ENCODE measurements around the gene HCN4. TPM values are rescaled to one million over a fixed set of nuclear protein-coding genes. Genes with fewer than 3 reads are reported as not detected.

The HCN4 gene
- total RNA-seq, 4 donors from 2014 or later: not detected

GRCh38 chr15:73370151-73370550 is 1.4 kb upstream of the HCN4 start:
- H3K4me1 ChIP-seq: no peaks in the 10 kb centered on the region
- in situ Hi-C loops (cut with MboI; ENCODE audit: low sequenced_read_pairs in 4 of 4): no loop called here
- H3K4me3 ChIP-seq: no peak overlapping the region
- no peak for ATAC-seq
- H3K27me3 ChIP-seq: peaks cover 45 to 48% (median 47%) of the 10 kb centered on the region in 3 donors
- DNase-seq: no peak
- TF ChIP-seq CTCF (IDR thresholded peaks at IDR 0.05 in 4 of 5, conservative IDR thresholded peaks at IDR 0.05 in 1 of 5) (no peak), POLR2A (IDR thresholded peaks at IDR 0.05) (no peak)
- H3K36me3 ChIP-seq: no peaks in the 10 kb centered on the region
- H3K9me3 ChIP-seq: no peaks in the 10 kb centered on the region
- intact Hi-C loops (cut with DNase I; ENCODE audit: low total_unique reads): no loop called here
- H3K27ac ChIP-seq: no peak overlapping the region

DNA sequence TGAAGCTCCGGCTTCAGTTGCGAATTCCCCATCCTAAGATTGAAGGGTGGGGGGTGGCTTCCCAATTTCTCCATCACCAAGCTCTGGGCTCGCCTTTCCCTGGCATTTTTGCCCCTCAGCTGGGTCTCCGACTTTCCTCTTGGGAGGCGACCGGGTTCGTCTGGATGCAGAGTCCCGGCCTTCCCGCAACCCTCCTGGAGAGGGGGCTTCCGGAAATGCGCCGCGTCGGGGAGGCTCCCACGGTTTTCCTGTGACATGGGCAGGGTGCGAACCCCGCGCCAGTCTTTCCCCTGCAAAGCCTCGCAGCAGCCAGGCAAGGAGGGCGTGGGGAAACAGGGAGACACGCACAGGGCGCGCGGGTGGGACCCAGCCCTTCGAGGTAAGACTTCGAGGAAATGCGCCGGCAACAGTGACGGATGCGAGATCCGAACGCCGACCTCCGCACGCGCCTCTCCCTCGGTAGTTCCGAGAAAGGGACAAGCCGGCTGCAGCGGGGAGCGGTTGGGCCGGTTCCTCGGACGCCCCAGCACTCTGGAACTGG is 466 bp upstream of the HCN4 start:
- no peak for ATAC-seq
- H3K27ac ChIP-seq: no peak overlapping the region
- H3K4me1 ChIP-seq: no peaks in the 10 kb centered on the region
- no peaks in the 10 kb centered on the region for H3K36me3 ChIP-seq
- no peak for DNase-seq
- peaks cover 43 to 47% (median 44%) of the 10 kb centered on the region in 3 donors for H3K27me3 ChIP-seq
- intact Hi-C loops (cut with DNase I; ENCODE audit: low total_unique reads): no loop called here
- in situ Hi-C loops (cut with MboI; ENCODE audit: low sequenced_read_pairs in 4 of 4): no loop called here
- no peak for TF ChIP-seq CTCF (IDR thresholded peaks at IDR 0.05 in 4 of 5, conservative IDR thresholded peaks at IDR 0.05 in 1 of 5)
- no peak for TF ChIP-seq POLR2A (IDR thresholded peaks at IDR 0.05)
- peak overlapping the region in 1 of 4 donors; percentile 28 for H3K4me3 ChIP-seq
- H3K9me3 ChIP-seq: no peaks in the 10 kb centered on the region

DNA sequence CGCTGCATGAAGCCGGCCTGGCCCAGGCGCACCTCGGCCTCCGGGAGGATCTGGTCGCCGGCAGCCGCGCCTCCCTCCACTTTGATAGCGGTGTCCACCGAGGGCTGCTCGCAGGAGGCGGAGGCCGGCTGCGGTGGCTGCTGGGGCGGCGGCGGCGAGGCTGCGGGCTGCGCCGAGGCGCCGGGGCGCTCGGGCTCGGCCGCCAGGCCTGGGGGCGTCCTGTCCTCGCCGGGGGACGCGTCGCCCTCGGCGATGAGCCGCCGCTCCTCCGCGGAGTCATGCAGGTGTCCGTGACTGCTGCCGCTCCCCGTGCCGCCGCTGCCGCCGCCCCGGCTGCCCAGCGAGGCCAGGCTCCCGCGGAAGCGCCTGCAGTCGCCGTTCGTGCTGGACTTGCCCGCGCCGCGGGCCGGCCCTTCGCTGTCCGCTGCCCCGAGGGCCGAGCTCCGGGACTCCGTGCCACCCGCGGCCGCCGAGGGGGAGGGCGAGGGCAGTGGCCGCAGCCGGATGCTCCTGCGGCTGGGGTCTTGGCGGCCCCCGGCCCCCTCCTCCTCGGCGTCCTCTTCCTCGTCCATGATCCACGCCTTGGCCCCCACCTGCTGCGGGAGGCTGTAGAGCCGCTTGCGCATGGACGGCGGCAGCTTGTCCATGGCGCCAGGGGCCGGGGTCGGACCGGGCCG is 996 bp downstream of the HCN4 start:
- DNase-seq (no peak), ATAC-seq (no peak)
- no peak overlapping the region for H3K27ac ChIP-seq
- H3K4me3 ChIP-seq: peak overlapping the region in 3 of 4 donors; percentile 17 to 34 (median 28)
- H3K36me3 ChIP-seq: no peaks in the 10 kb centered on the region
- H3K9me3 ChIP-seq: no peaks in the 10 kb centered on the region
- TF ChIP-seq CTCF (IDR thresholded peaks at IDR 0.05 in 4 of 5, conservative IDR thresholded peaks at IDR 0.05 in 1 of 5) (no peak), POLR2A (IDR thresholded peaks at IDR 0.05) (no peak)
- intact Hi-C loops (cut with DNase I; ENCODE audit: low total_unique reads): no loop called here
- in situ Hi-C loops (cut with MboI; ENCODE audit: low sequenced_read_pairs in 4 of 4): no loop called here
- H3K27me3 ChIP-seq: peaks cover 40 to 54% (median 44%) of the 10 kb centered on the region in 3 donors
- no peaks in the 10 kb centered on the region for H3K4me1 ChIP-seq

GRCh38 chr15:73366766-73367623 is 1.8 kb downstream of the HCN4 start:
- Histone ChIP-seq H3K36me3 (no peaks in the 10 kb centered on the region), H3K27ac (no peak overlapping the region), H3K9me3 (no peaks in the 10 kb centered on the region), H3K4me3 (no peak overlapping the region), H3K27me3 (peaks cover 40 to 54% (median 44%) of the 10 kb centered on the region in 3 donors), H3K4me1 (no peaks in the 10 kb centered on the region)
- no peak for ATAC-seq
- no peak for TF ChIP-seq CTCF (IDR thresholded peaks at IDR 0.05 in 4 of 5, conservative IDR thresholded peaks at IDR 0.05 in 1 of 5)
- TF ChIP-seq POLR2A (IDR thresholded peaks at IDR 0.05): no peak
- intact Hi-C loops (cut with DNase I; ENCODE audit: low total_unique reads) (no loop called here), in situ Hi-C loops (cut with MboI; ENCODE audit: low sequenced_read_pairs in 4 of 4) (no loop called here)
- no peak for DNase-seq
